Breast epithelium (tissue), 3 donors: ENCODE data around the gene MYBPC2.

Experiments
- POLR2A ChIP-seq: fragments of 450-650 bp; IDR thresholded peaks from one replicate; pipeline ENCODE4 v1.6.1; 2016; ENCODE audit warnings: antibody characterized with exemption, mild to moderate bottlenecking, moderate library complexity
- TF ChIP-seq, protein P1 (sequence below), 3 donors: fragments of 450-650 bp; IDR thresholded peaks; one replicate each; pipeline ENCODE4 v1.5.1; 2016 to 2017; ENCODE audit warnings: antibody characterized with exemption in 3 of 3, mild to moderate bottlenecking in 3 of 3, moderate library complexity in 3 of 3

DNA sequence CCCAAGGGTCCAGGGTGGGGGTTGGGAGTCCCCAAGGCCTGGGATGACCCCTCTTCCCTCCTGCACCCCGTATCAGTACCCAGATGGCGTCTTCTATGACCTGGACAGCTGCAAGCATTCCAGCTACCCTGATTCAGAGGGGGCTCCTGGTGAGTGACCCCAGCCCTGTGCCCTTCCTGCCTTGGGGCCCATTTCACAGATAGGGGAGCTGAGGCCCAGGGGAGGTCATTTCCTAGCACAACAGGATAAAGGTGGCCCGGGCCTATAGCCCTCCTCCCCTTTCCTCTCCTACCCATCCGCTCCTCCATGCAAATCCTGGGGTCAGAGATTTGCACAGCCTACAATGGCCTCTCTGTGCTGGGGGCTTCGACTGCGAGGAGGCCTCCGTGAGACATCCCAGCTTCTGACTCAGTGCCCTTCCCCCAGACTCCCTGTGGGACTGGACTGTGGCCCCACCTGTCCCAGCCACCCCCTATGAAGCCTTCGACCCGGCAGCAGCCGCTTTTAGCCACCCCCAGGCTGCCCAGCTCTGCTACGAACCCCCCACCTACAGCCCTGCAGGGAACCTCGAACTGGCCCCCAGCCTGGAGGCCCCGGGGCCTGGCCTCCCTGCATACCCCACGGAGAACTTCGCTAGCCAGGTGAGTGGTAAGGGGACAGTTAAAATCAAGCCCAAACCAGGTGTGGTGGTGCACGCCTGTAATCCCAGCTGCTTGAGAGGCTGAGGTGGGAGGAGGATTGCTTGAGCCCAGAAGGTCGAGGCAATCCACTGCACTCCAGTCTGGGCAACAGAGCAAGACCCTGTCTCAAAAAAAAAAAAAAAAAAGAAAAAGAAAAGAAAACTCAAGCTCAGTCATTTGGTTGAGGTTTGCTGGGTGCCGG, 10.1 kb upstream of the MYBPC2 start:
- TF ChIP-seq, protein P1, sequence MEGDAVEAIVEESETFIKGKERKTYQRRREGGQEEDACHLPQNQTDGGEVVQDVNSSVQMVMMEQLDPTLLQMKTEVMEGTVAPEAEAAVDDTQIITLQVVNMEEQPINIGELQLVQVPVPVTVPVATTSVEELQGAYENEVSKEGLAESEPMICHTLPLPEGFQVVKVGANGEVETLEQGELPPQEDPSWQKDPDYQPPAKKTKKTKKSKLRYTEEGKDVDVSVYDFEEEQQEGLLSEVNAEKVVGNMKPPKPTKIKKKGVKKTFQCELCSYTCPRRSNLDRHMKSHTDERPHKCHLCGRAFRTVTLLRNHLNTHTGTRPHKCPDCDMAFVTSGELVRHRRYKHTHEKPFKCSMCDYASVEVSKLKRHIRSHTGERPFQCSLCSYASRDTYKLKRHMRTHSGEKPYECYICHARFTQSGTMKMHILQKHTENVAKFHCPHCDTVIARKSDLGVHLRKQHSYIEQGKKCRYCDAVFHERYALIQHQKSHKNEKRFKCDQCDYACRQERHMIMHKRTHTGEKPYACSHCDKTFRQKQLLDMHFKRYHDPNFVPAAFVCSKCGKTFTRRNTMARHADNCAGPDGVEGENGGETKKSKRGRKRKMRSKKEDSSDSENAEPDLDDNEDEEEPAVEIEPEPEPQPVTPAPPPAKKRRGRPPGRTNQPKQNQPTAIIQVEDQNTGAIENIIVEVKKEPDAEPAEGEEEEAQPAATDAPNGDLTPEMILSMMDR (IDR thresholded peaks at IDR 0.05) = no peak
- no peak for TF ChIP-seq POLR2A
